Measurements from ENCODE around the gene PSME1.

GRCh38 chr14:24131549-24131966, 4.4 kb upstream of the PSME1 start:
- TF ChIP-seq CTCF (conservative IDR thresholded peaks at IDR 0.05; ENCODE audit: low read length) (no peak), EZH2phosphoT487 (IDR thresholded peaks at IDR 0.05; ENCODE audit: borderline replicate concordance) (no peak)

Measured in Loucy (cell line).